Keratinocyte (primary cell): ENCODE data around the gene FNDC8. TPM values are rescaled to one million over a fixed set of nuclear protein-coding genes. Genes with fewer than 3 reads are reported as not detected.

Experiments used
- DNase-seq: peaks from one replicate; pipeline ENCODE4 v3.0.0-alpha.2; 2011; ENCODE audit warnings: low read depth, missing footprints, low spot score
- FAIRE-seq: peaks from 2 replicates; lab custom pipeline; 2011; peaks lifted over from hg19 to GRCh38; lab: Jason Lieb, UNC
- H2AFZ ChIP-seq: 2 replicates; pipeline ENCODE4 v1.6.0; 2012; ENCODE audit warnings: low read length, control low read depth, inconsistent platforms; ENCODE audit not compliant: control insufficient read depth
- H3K27ac ChIP-seq: 2 replicates; pipeline ENCODE4 v1.5.1; 2011; ENCODE audit warnings: low read length; ENCODE audit not compliant: control insufficient read depth, insufficient read depth
- H3K27me3 ChIP-seq: 3 replicates; pipeline ENCODE4 v1.6.0; 2011; ENCODE audit warnings: low read length; ENCODE audit not compliant: control insufficient read depth, insufficient read depth; ENCODE audit errors: extremely low read depth
- H3K36me3 ChIP-seq, 2 experiments: 2 replicates in 1 of 2; 3 replicates in 1 of 2; pipeline ENCODE4 v1.5.1; 2011; ENCODE audit warnings: low read length in 2 of 2, mild to moderate bottlenecking in 1 of 2; ENCODE audit not compliant: control insufficient read depth in 2 of 2, insufficient read depth in 2 of 2; ENCODE audit errors: extremely low read depth in 1 of 2
- H3K4me1 ChIP-seq: 3 replicates; pipeline ENCODE4 v1.5.1; 2011; ENCODE audit warnings: low read length; ENCODE audit not compliant: control insufficient read depth, insufficient read depth; ENCODE audit errors: extremely low read depth
- H3K4me2 ChIP-seq: 3 replicates; pipeline ENCODE4 v1.6.0; 2011; ENCODE audit warnings: low read depth, low read length; ENCODE audit not compliant: control insufficient read depth, insufficient read depth; ENCODE audit errors: extremely low read depth
- H3K4me3 ChIP-seq, 3 experiments: fragments of 200-600 bp in 1 of 3; sonication (generic) in 1 of 3; 2 replicates in 2 of 3; 3 replicates in 1 of 3; pipeline ENCODE4 v1.5.1; 2011 to 2016; ENCODE audit warnings: low read length in 3 of 3, mild to moderate bottlenecking in 3 of 3, control low read depth in 2 of 3, inconsistent platforms in 1 of 3, low read depth in 1 of 3, mixed read lengths in 1 of 3, mixed run types in 1 of 3, moderate library complexity in 1 of 3; ENCODE audit not compliant: control insufficient read depth in 2 of 3, insufficient read depth in 2 of 3; ENCODE audit errors: extremely low read depth in 1 of 3
- H3K79me2 ChIP-seq: 2 replicates; pipeline ENCODE4 v1.6.0; 2012; ENCODE audit warnings: low read length; ENCODE audit not compliant: control insufficient read depth, insufficient read depth
- H3K9ac ChIP-seq: 3 replicates; pipeline ENCODE4 v1.6.0; 2011; ENCODE audit warnings: low read length; ENCODE audit not compliant: control insufficient read depth, insufficient read depth; ENCODE audit errors: extremely low read depth
- H3K9me1 ChIP-seq: 3 replicates; pipeline ENCODE4 v1.6.0; 2011; ENCODE audit warnings: low read length; ENCODE audit not compliant: control insufficient read depth, insufficient read depth; ENCODE audit errors: extremely low read depth
- H3K9me3 ChIP-seq: 2 replicates; pipeline ENCODE4 v1.5.1; 2012; ENCODE audit warnings: low read depth, low read length; ENCODE audit not compliant: control insufficient read depth
- H4K20me1 ChIP-seq: 3 replicates; pipeline ENCODE4 v1.6.0; 2011; ENCODE audit warnings: low read length; ENCODE audit not compliant: control insufficient read depth, insufficient read depth; ENCODE audit errors: extremely low read depth
- CTCF ChIP-seq, 3 experiments: IDR thresholded peaks in 1 of 3; conservative IDR thresholded peaks in 1 of 3; optimal IDR thresholded peaks in 1 of 3; 2 replicates in 2 of 3; 3 replicates in 1 of 3; pipeline versions ENCODE3 to v1.5.1; 2011; ENCODE audit warnings: low read length in 3 of 3, mild to moderate bottlenecking in 3 of 3, moderate library complexity in 2 of 3, control low read depth in 1 of 3, inconsistent platforms in 1 of 3; ENCODE audit not compliant: insufficient read depth in 2 of 3; ENCODE audit errors: extremely low read depth in 1 of 3
- EZH2 ChIP-seq: IDR thresholded peaks from one replicate; pipeline ENCODE4 v1.6.1; 2012; ENCODE audit warnings: inconsistent platforms, mild to moderate bottlenecking, low read length, moderate library complexity
- dilution Hi-C: fragments of 300-500 bp; cut with MboI; formaldehyde crosslinking; loops from one replicate; pipeline ENCODE4 v1.7.0; 2020; ENCODE audit warnings: low sequenced_read_pairs; ENCODE audit not compliant: extremely low pct_ligation_motif_present
- polyA plus RNA-seq, 5 experiments: library from polyadenylated mRNA; depleted of rRNA in 3 of 5; stranded (reverse) in 3 of 5; stranded (forward) in 1 of 5; unstranded in 1 of 5; fragments of >200 nt; gene quantifications; 1 replicate in 1 of 5; 2 replicates in 3 of 5; 3 replicates in 1 of 5; pipeline versions ENCODE4 v1.2.1 to v1.2.3, GENCODE V29; 2011 to 2012; ENCODE audit warnings: missing spikeins in 2 of 5, low read depth in 1 of 5, low replicate concordance in 1 of 5

The FNDC8 gene
- polyA plus RNA-seq, 1 donor (not counting 4 experiments of a cell fraction or from before 2014, with no cell fraction given), result not detected

GRCh38 chr17:35162755-35163154, 41.3 kb downstream of the FNDC8 start:
- dilution Hi-C loops, result no loop called here
- Histone ChIP-seq H3K4me2 (no peak overlapping the region), H2AFZ (no peak overlapping the region), H3K79me2 (no peaks in the 10 kb centered on the region), H3K9me3 (no peaks in the 10 kb centered on the region), H3K27me3 (no peaks in the 10 kb centered on the region), H3K36me3 (no peaks in the 10 kb centered on the region), H3K9me1 (no peaks in the 10 kb centered on the region), H3K4me1 (peaks cover 44% of the 10 kb centered on the region), H4K20me1 (no peaks in the 10 kb centered on the region), H3K27ac (no peak overlapping the region), H3K9ac (no peak overlapping the region), H3K4me3 (no peak overlapping the region)
- no peak for DNase-seq
- TF ChIP-seq CTCF (optimal IDR thresholded peaks at IDR 0.05 in 1 of 3, IDR thresholded peaks at IDR 0.05 in 1 of 3, conservative IDR thresholded peaks at IDR 0.05 in 1 of 3; ENCODE audit: extremely low read depth in 1 of 3, insufficient read depth in 2 of 3, low read length in 3 of 3) (no peak), EZH2 (no peak)
- no peak for FAIRE-seq

- Histone ChIP-seq H3K4me3 (no peak overlapping the region), H4K20me1 (no peaks in the 10 kb centered on the region), H3K9me3 (no peaks in the 10 kb centered on the region), H3K4me1 (peaks cover 44% of the 10 kb centered on the region), H3K36me3 (no peaks in the 10 kb centered on the region), H2AFZ (no peak overlapping the region), H3K9me1 (no peaks in the 10 kb centered on the region), H3K4me2 (no peak overlapping the region), H3K9ac (no peak overlapping the region), H3K27ac (no peak overlapping the region), H3K79me2 (no peaks in the 10 kb centered on the region), H3K27me3 (no peaks in the 10 kb centered on the region)
- dilution Hi-C loops, result no loop called here
- TF ChIP-seq EZH2 (no peak), CTCF (optimal IDR thresholded peaks at IDR 0.05 in 1 of 3, IDR thresholded peaks at IDR 0.05 in 1 of 3, conservative IDR thresholded peaks at IDR 0.05 in 1 of 3; ENCODE audit: extremely low read depth in 1 of 3, insufficient read depth in 2 of 3, low read length in 3 of 3) (no peak)
- DNase-seq (no peak), FAIRE-seq (no peak)
These were observed 42.5 kb downstream of the FNDC8 start for GRCh38 chr17:35163886-35164285.
